C4-2B (cell line): Measurements from ENCODE around the gene TBPL1.

ENCODE experiments used
- ZFX ChIP-seq: fragments of 450-650 bp; IDR thresholded peaks from 2 replicates; pipeline ENCODE4 v1.6.1; 2017
- TF ChIP-seq, protein P1 (sequence below): fragments of 450-650 bp; conservative IDR thresholded peaks from 2 replicates; pipeline ENCODE4 v1.5.1; 2017; ENCODE audit warnings: mild to moderate bottlenecking

DNA sequence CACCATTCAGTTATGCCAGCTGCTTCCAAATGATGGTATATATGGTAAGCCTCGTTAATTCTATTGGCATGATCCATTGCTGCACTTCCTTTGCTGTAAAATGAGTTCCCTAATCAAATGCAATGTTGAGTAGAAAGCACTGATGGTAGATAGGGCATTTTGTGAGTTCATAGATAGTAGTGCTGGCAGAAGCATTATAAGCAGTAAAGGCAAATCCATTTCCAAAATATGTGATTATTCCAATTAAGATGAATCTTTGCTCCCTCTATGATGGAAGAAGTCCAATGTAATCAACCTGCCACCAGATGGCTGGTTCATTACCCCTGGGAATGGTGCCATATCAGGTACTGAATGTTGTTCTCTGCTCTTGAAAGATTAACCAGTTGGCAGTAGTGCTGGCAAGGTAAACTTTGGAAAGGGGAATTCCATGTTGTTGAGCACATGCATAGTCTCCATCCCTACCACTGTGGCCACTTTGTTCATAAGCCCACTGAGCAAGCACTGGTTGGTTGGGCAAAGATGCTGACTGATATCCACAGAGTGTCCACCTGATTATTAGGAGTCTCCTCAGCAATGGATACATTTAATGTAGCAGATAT lies 5.6 kb upstream of the TBPL1 start:
- TF ChIP-seq, protein P1, sequence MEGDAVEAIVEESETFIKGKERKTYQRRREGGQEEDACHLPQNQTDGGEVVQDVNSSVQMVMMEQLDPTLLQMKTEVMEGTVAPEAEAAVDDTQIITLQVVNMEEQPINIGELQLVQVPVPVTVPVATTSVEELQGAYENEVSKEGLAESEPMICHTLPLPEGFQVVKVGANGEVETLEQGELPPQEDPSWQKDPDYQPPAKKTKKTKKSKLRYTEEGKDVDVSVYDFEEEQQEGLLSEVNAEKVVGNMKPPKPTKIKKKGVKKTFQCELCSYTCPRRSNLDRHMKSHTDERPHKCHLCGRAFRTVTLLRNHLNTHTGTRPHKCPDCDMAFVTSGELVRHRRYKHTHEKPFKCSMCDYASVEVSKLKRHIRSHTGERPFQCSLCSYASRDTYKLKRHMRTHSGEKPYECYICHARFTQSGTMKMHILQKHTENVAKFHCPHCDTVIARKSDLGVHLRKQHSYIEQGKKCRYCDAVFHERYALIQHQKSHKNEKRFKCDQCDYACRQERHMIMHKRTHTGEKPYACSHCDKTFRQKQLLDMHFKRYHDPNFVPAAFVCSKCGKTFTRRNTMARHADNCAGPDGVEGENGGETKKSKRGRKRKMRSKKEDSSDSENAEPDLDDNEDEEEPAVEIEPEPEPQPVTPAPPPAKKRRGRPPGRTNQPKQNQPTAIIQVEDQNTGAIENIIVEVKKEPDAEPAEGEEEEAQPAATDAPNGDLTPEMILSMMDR, result no peak
- TF ChIP-seq ZFX, result no peak
